Central memory CD4-positive, alpha-beta T cell (primary cell): ENCODE results near the gene KRTAP5-4.
"Not testable (repeated sequence)": the region's sequence is repeated elsewhere in the genome, so short reads cannot be mapped to it uniquely, and the experiment has no call there.

ENCODE experiments used
- DNase-seq: peaks from one replicate; pipeline ENCODE4 v3.0.0; 2022
- total RNA-seq, 3 experiments: gene quantifications; one replicate each; lab custom pipeline; 2026; lab: John Stamatoyannopoulos, UW

KRTAP5-4 gene
- 0 reads per million in 3 experiments for total RNA-seq

- no peak for DNase-seq
Observed at GRCh38 chr11:1622086-1622485, at the start of gene KRTAP5-4. Gene KRTAP5-4, minus strand, starts transcription at chr11:1622138. Its CDS starts 45 bp downstream, at chr11:1622093.

GRCh38 chr11:1671658-1672057 is 49.7 kb upstream of the KRTAP5-4 start:
- DNase-seq, result no peak

GRCh38 chr11:1670905-1671371 is 49.0 kb upstream of the KRTAP5-4 start:
- no peak for DNase-seq

- not testable (repeated sequence) for DNase-seq
Observed at GRCh38 chr11:1670457-1670856, 48.5 kb upstream of the KRTAP5-4 start.

GRCh38 chr11:1669546-1670218 is 47.7 kb upstream of the KRTAP5-4 start:
- no peak for DNase-seq

GRCh38 chr11:1668911-1669473 is 47.1 kb upstream of the KRTAP5-4 start:
- no peak for DNase-seq

GRCh38 chr11:1667906-1668305 is 46.0 kb upstream of the KRTAP5-4 start:
- no peak for DNase-seq

- DNase-seq, result no peak
Observed at GRCh38 chr11:1667121-1667850, 45.3 kb upstream of the KRTAP5-4 start.

GRCh38 chr11:1665313-1665712 is 43.4 kb upstream of the KRTAP5-4 start:
- no peak for DNase-seq

GRCh38 chr11:1662699-1663283 is 40.9 kb upstream of the KRTAP5-4 start:
- not testable (repeated sequence) for DNase-seq

GRCh38 chr11:1661454-1662269 is 39.7 kb upstream of the KRTAP5-4 start:
- DNase-seq, result not testable (repeated sequence)

- no peak for DNase-seq
Observed at GRCh38 chr11:1660111-1660867, 38.4 kb upstream of the KRTAP5-4 start.

- DNase-seq, result no peak
Observed at GRCh38 chr11:1659506-1659905, 37.6 kb upstream of the KRTAP5-4 start.

GRCh38 chr11:1656670-1657069 is 34.7 kb upstream of the KRTAP5-4 start:
- DNase-seq, result no peak

- no peak for DNase-seq
Observed at GRCh38 chr11:1656061-1656441, 34.1 kb upstream of the KRTAP5-4 start.

- no peak for DNase-seq
Observed at GRCh38 chr11:1655168-1656060, 33.5 kb upstream of the KRTAP5-4 start.

GRCh38 chr11:1654388-1655167 is 32.6 kb upstream of the KRTAP5-4 start:
- no peak for DNase-seq

GRCh38 chr11:1653541-1654387 is 31.8 kb upstream of the KRTAP5-4 start:
- DNase-seq, result no peak
